ENCODE data around the gene PRSS58. TPM values are rescaled to one million over a fixed set of nuclear protein-coding genes. Genes with fewer than 3 reads are reported as not detected.

The PRSS58 gene, protein sequence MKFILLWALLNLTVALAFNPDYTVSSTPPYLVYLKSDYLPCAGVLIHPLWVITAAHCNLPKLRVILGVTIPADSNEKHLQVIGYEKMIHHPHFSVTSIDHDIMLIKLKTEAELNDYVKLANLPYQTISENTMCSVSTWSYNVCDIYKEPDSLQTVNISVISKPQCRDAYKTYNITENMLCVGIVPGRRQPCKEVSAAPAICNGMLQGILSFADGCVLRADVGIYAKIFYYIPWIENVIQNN
- total RNA-seq (not detected), polyA plus RNA-seq (not detected)

GRCh38 chr7:142257958-142258357, at the start of gene PRSS58:
PRSS58 (minus strand) TSS chr7:142258058; CDS start chr7:142257707, 351 bp downstream.
- Histone ChIP-seq H3K27ac (ENCODE audit: low read depth) (no peak within 1 kb of the TSS), H3K4me1 (ENCODE audit: insufficient read depth) (no peaks in the 10 kb centered on the region), H3K4me3 (ENCODE audit: low read depth, low read length) (no peak within 1 kb of the TSS), H3K36me3 (ENCODE audit: insufficient read depth) (no peaks in the 10 kb centered on the region)
- no peak for DNase-seq (ENCODE audit: extremely low spot score)
- 42% methylated on average over 1 of the region's 1 CpG for WGBS

GRCh38 chr7:142307246-142307900, 49.5 kb upstream of the PRSS58 start:
- H3K4me1 ChIP-seq (ENCODE audit: insufficient read depth), result no peaks in the 10 kb centered on the region
- WGBS, result 70% methylated on average over 11 of the region's 11 CpGs
- DNase-seq (ENCODE audit: extremely low spot score), result no peak
- H3K4me3 ChIP-seq (ENCODE audit: low read depth, low read length), result no peak overlapping the region
- H3K36me3 ChIP-seq (ENCODE audit: insufficient read depth), result no peaks in the 10 kb centered on the region
- H3K27ac ChIP-seq (ENCODE audit: low read depth), result no peak overlapping the region

- 25% methylated on average over 2 of the region's 2 CpGs for WGBS
- Histone ChIP-seq H3K36me3 (ENCODE audit: insufficient read depth) (no peaks in the 10 kb centered on the region), H3K4me1 (ENCODE audit: insufficient read depth) (no peaks in the 10 kb centered on the region), H3K27ac (ENCODE audit: low read depth) (no peak overlapping the region), H3K4me3 (ENCODE audit: low read depth, low read length) (no peak overlapping the region)
- DNase-seq (ENCODE audit: extremely low spot score), result no peak
Measured at GRCh38 chr7:142303650-142304049, 45.8 kb upstream of the PRSS58 start.

- Histone ChIP-seq H3K4me1 (ENCODE audit: insufficient read depth) (no peaks in the 10 kb centered on the region), H3K27ac (ENCODE audit: low read depth) (no peak overlapping the region), H3K36me3 (ENCODE audit: insufficient read depth) (no peaks in the 10 kb centered on the region), H3K4me3 (ENCODE audit: low read depth, low read length) (no peak overlapping the region)
- no peak for DNase-seq (ENCODE audit: extremely low spot score)
- WGBS, result 65% methylated on average over 3 of the region's 3 CpGs
Measured at GRCh38 chr7:142301923-142302550, 44.2 kb upstream of the PRSS58 start.

GRCh38 chr7:142301299-142301698, 43.4 kb upstream of the PRSS58 start:
- Histone ChIP-seq H3K4me3 (ENCODE audit: low read depth, low read length) (no peak overlapping the region), H3K36me3 (ENCODE audit: insufficient read depth) (no peaks in the 10 kb centered on the region), H3K27ac (ENCODE audit: low read depth) (no peak overlapping the region), H3K4me1 (ENCODE audit: insufficient read depth) (no peaks in the 10 kb centered on the region)
- DNase-seq (ENCODE audit: extremely low spot score), result no peak
- WGBS, result 51% methylated on average over 3 of the region's 3 CpGs

- DNase-seq (ENCODE audit: extremely low spot score), result no peak
- no peak overlapping the region for H3K4me3 ChIP-seq (ENCODE audit: low read depth, low read length)
- no peaks in the 10 kb centered on the region for H3K4me1 ChIP-seq (ENCODE audit: insufficient read depth)
- no peak overlapping the region for H3K27ac ChIP-seq (ENCODE audit: low read depth)
- H3K36me3 ChIP-seq (ENCODE audit: insufficient read depth), result no peaks in the 10 kb centered on the region
- 62% methylated on average over 3 of the region's 3 CpGs for WGBS
Measured at GRCh38 chr7:142300689-142301088, 42.8 kb upstream of the PRSS58 start.

GRCh38 chr7:142299237-142299781, 41.5 kb upstream of the PRSS58 start:
- WGBS, result 30% methylated on average over 10 of the region's 10 CpGs

GRCh38 chr7:142298627-142299026, 40.8 kb upstream of the PRSS58 start:
- no peaks in the 10 kb centered on the region for H3K36me3 ChIP-seq (ENCODE audit: insufficient read depth)
- 71% methylated on average over 5 of the region's 5 CpGs for WGBS
- DNase-seq (ENCODE audit: extremely low spot score), result no peak
- H3K4me1 ChIP-seq (ENCODE audit: insufficient read depth), result no peaks in the 10 kb centered on the region
- H3K4me3 ChIP-seq (ENCODE audit: low read depth, low read length), result no peak overlapping the region
- H3K27ac ChIP-seq (ENCODE audit: low read depth), result no peak overlapping the region

More at GRCh38 chr7:142299237-142299781, 41.5 kb upstream of the PRSS58 start:
- no peak overlapping the region for H3K27ac ChIP-seq (ENCODE audit: low read depth)
- no peak overlapping the region for H3K4me3 ChIP-seq (ENCODE audit: low read depth, low read length)
- H3K36me3 ChIP-seq (ENCODE audit: insufficient read depth), result no peaks in the 10 kb centered on the region
- no peak for DNase-seq (ENCODE audit: extremely low spot score)
- H3K4me1 ChIP-seq (ENCODE audit: insufficient read depth), result no peaks in the 10 kb centered on the region

DNA sequence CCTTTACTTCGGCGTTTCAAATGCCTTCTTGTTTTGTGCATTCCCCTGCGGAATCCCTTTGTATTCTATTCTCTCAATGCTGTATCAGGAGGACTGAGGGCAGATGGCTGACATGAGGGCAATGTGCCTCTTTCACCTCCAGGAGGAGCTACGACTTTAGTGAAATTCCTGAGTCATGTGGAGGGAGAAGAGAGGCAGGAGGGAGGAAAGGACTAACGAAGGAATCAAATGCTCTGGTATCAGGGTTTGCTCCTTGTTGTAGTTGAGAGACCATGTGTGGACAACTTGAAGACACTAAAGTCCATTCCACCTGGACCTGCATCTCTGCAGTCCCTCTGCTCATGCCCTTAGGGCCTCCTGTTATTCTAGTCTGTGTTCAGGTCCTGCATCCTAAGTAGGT, 40.2 kb upstream of the PRSS58 start:
- 69% methylated on average over 5 of the region's 5 CpGs for WGBS
- no peaks in the 10 kb centered on the region for H3K4me1 ChIP-seq (ENCODE audit: insufficient read depth)
- no peak for DNase-seq (ENCODE audit: extremely low spot score)
- no peak overlapping the region for H3K27ac ChIP-seq (ENCODE audit: low read depth)
- H3K4me3 ChIP-seq (ENCODE audit: low read depth, low read length), result no peak overlapping the region
- H3K36me3 ChIP-seq (ENCODE audit: insufficient read depth), result no peaks in the 10 kb centered on the region

- Histone ChIP-seq H3K36me3 (ENCODE audit: insufficient read depth) (no peaks in the 10 kb centered on the region), H3K4me1 (ENCODE audit: insufficient read depth) (no peaks in the 10 kb centered on the region), H3K27ac (ENCODE audit: low read depth) (no peak overlapping the region), H3K4me3 (ENCODE audit: low read depth, low read length) (no peak overlapping the region)
- 54% methylated on average over 3 of the region's 3 CpGs for WGBS
- DNase-seq (ENCODE audit: extremely low spot score), result no peak
Measured at GRCh38 chr7:142280263-142280662, 22.4 kb upstream of the PRSS58 start.

GRCh38 chr7:142279601-142280000, 21.7 kb upstream of the PRSS58 start:
- DNase-seq (ENCODE audit: extremely low spot score), result no peak
- H3K4me3 ChIP-seq (ENCODE audit: low read depth, low read length), result no peak overlapping the region
- WGBS, result 84% methylated on average over 1 of the region's 1 CpG
- H3K36me3 ChIP-seq (ENCODE audit: insufficient read depth), result no peaks in the 10 kb centered on the region
- no peak overlapping the region for H3K27ac ChIP-seq (ENCODE audit: low read depth)
- no peaks in the 10 kb centered on the region for H3K4me1 ChIP-seq (ENCODE audit: insufficient read depth)

GRCh38 chr7:142275028-142275427, 17.2 kb upstream of the PRSS58 start:
- H3K4me3 ChIP-seq (ENCODE audit: low read depth, low read length), result no peak overlapping the region
- no peak for DNase-seq (ENCODE audit: extremely low spot score)
- WGBS, result 75% methylated on average over 3 of the region's 3 CpGs

DNA sequence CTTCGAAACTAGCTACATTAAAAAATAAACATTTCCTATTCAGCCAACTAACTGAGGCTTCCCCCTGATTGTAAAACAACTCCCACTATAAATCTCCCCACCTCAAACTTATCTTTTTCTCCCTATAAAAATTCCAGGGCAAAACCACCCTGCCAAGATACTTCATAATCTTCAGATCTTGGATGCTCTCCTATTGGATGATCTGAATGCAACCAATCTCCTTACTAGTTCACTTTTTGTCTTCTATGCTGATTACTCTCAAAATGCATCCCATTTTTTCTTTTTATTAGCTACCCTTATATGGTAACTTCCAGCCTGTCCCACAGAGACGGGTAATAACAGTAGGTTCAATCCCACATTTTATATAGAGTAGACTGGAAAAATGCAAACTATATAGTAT, 15.0 kb upstream of the PRSS58 start:
- no peak overlapping the region for H3K27ac ChIP-seq (ENCODE audit: low read depth)
- DNase-seq (ENCODE audit: extremely low spot score), result peak; percentile 31
- no peaks in the 10 kb centered on the region for H3K4me1 ChIP-seq (ENCODE audit: insufficient read depth)
- WGBS, result 18% methylated on average over 2 of the region's 2 CpGs
- no peak overlapping the region for H3K4me3 ChIP-seq (ENCODE audit: low read depth, low read length)
- no peaks in the 10 kb centered on the region for H3K36me3 ChIP-seq (ENCODE audit: insufficient read depth)

More at GRCh38 chr7:142275028-142275427, 17.2 kb upstream of the PRSS58 start:
- H3K4me1 ChIP-seq (ENCODE audit: insufficient read depth), result no peaks in the 10 kb centered on the region
- no peaks in the 10 kb centered on the region for H3K36me3 ChIP-seq (ENCODE audit: insufficient read depth)
- H3K27ac ChIP-seq (ENCODE audit: low read depth), result no peak overlapping the region
